MM.1S (cell line): ENCODE measurements around the gene DNAJC24.

ENCODE experiments used
- DNase-seq: peaks from one replicate; pipeline ENCODE4 v3.0.0-alpha.2; 2015
- H2AFZ ChIP-seq: fragments of 300-600 bp; sonication (generic); 2 replicates; pipeline ENCODE4 v1.6.0; 2016; ENCODE audit warnings: antibody characterized with exemption, low read length
- H3F3A ChIP-seq: fragments of 300-600 bp; sonication (generic); 2 replicates; pipeline ENCODE4 v1.6.1; 2016; ENCODE audit warnings: mild to moderate bottlenecking, antibody characterized with exemption, low read length, moderate library complexity, mixed read lengths; ENCODE audit not compliant: insufficient read depth
- H3K27ac ChIP-seq: fragments of 300-600 bp; sonication (generic); 2 replicates; pipeline ENCODE4 v1.5.1; 2016; ENCODE audit warnings: mild to moderate bottlenecking, low read length
- H3K27me3 ChIP-seq: fragments of 300-600 bp; sonication (generic); replicated peaks from 2 replicates; pipeline ENCODE4 v1.6.0; 2016; ENCODE audit warnings: low read length; ENCODE audit not compliant: insufficient read depth
- H3K36me3 ChIP-seq: fragments of 300-600 bp; sonication (generic); replicated peaks from 2 replicates; pipeline ENCODE4 v1.6.1; 2016; ENCODE audit warnings: mild to moderate bottlenecking, low read length, mixed read lengths; ENCODE audit not compliant: insufficient read depth
- H3K4me1 ChIP-seq: fragments of 300-600 bp; sonication (generic); 2 replicates; pipeline ENCODE4 v1.6.1; 2016; ENCODE audit warnings: low read length, mixed read lengths
- H3K4me2 ChIP-seq: fragments of 300-600 bp; sonication (generic); 2 replicates; pipeline ENCODE4 v1.6.0; 2016; ENCODE audit warnings: low read depth, low read length
- H3K4me3 ChIP-seq: fragments of 300-600 bp; sonication (generic); 2 replicates; pipeline ENCODE4 v1.5.1; 2016; ENCODE audit warnings: low read length, mixed read lengths
- H3K79me2 ChIP-seq: fragments of 300-600 bp; sonication (generic); 2 replicates; pipeline ENCODE4 v1.6.1; 2016; ENCODE audit warnings: mixed run types, low read length, mixed read lengths
- H3K9ac ChIP-seq: fragments of 300-600 bp; sonication (generic); 2 replicates; pipeline ENCODE4 v1.6.1; 2016; ENCODE audit warnings: low read length, mixed read lengths
- H3K9me2 ChIP-seq: fragments of 300-600 bp; sonication (generic); replicated peaks from 2 replicates; pipeline ENCODE4 v1.6.1; 2016; ENCODE audit warnings: mild to moderate bottlenecking, low read length, mixed read lengths; ENCODE audit not compliant: insufficient read depth
- H3K9me3 ChIP-seq: fragments of 300-600 bp; sonication (generic); replicated peaks from 2 replicates; pipeline ENCODE4 v1.6.1; 2016; ENCODE audit warnings: mild to moderate bottlenecking, low read length, mixed read lengths; ENCODE audit not compliant: insufficient read depth
- H4K20me1 ChIP-seq: fragments of 300-600 bp; sonication (generic); 2 replicates; pipeline ENCODE4 v1.6.1; 2016; ENCODE audit warnings: mild to moderate bottlenecking, low read length, moderate library complexity, mixed read lengths; ENCODE audit not compliant: insufficient read depth
- EZH2 ChIP-seq: fragments of 300-600 bp; sonication (generic); optimal IDR thresholded peaks from 2 replicates; pipeline ENCODE3; 2017; ENCODE audit warnings: low read depth, mild to moderate bottlenecking, antibody characterized with exemption, low read length, mixed read lengths
- EZH2phosphoT487 ChIP-seq: fragments of 300-600 bp; sonication (generic); IDR thresholded peaks from 2 replicates; pipeline ENCODE4 v1.6.1; 2018; ENCODE audit warnings: antibody characterized with exemption, low read length
- TF ChIP-seq, protein P1 (sequence below): fragments of 300-600 bp; sonication (generic); IDR thresholded peaks from 2 replicates; pipeline ENCODE4 v1.5.1; 2016; ENCODE audit warnings: antibody characterized with exemption, low read length, mixed read lengths

DNAJC24 gene

DNA sequence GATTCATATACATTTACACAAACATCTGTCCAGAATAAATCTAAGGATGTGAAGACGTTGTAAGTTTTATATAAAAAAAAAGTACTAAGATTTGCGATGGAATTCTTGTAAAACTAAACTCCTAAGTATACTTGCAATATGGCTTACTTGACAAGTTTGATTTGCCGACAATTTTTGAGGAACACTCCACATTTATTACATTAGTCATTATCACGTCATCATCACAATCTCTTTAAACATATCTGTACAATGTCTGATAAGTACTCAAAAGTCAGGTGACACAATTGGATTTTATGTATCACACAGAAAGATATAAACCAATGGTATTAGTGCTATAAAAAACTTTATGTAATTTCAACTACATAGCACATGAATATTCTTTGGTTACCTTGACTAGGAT, 109.4 kb downstream of the DNAJC24 start:
- H2AFZ ChIP-seq = no peak overlapping the region
- H3K9ac ChIP-seq = no peak overlapping the region
- no peak overlapping the region for H3K4me2 ChIP-seq
- no peaks in the 10 kb centered on the region for H3K36me3 ChIP-seq
- H3K9me3 ChIP-seq = no peaks in the 10 kb centered on the region
- no peak for DNase-seq
- H3K27ac ChIP-seq = no peak overlapping the region
- no peaks in the 10 kb centered on the region for H3K79me2 ChIP-seq
- H3K4me3 ChIP-seq = no peak overlapping the region
- TF ChIP-seq EZH2 (no peak), EZH2phosphoT487 (no peak)
- TF ChIP-seq, protein P1, sequence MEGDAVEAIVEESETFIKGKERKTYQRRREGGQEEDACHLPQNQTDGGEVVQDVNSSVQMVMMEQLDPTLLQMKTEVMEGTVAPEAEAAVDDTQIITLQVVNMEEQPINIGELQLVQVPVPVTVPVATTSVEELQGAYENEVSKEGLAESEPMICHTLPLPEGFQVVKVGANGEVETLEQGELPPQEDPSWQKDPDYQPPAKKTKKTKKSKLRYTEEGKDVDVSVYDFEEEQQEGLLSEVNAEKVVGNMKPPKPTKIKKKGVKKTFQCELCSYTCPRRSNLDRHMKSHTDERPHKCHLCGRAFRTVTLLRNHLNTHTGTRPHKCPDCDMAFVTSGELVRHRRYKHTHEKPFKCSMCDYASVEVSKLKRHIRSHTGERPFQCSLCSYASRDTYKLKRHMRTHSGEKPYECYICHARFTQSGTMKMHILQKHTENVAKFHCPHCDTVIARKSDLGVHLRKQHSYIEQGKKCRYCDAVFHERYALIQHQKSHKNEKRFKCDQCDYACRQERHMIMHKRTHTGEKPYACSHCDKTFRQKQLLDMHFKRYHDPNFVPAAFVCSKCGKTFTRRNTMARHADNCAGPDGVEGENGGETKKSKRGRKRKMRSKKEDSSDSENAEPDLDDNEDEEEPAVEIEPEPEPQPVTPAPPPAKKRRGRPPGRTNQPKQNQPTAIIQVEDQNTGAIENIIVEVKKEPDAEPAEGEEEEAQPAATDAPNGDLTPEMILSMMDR = no peak
- H3K9me2 ChIP-seq = no peaks in the 10 kb centered on the region
- H3F3A ChIP-seq = no peaks in the 10 kb centered on the region
- no peaks in the 10 kb centered on the region for H3K4me1 ChIP-seq
- H3K27me3 ChIP-seq = no peaks in the 10 kb centered on the region
- no peaks in the 10 kb centered on the region for H4K20me1 ChIP-seq

DNA sequence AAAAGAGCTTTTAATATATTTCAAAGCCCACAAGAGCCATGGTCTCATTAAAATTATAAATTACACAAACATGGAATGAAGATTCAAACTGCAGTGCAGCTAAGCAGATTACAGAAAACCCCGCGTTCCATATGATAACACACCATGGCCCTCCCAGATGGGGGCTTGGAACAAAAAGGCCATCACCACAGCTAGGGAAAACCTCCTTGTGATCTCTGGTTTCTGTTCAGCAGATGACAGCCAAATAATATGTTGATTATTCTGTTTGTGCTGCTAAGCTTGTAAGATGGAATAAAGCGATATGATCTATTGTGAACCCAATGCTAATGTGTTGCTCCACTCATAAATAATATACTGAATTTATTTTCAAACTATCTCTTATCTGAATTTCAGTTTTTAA, 111.3 kb downstream of the DNAJC24 start:
- Histone ChIP-seq H3K4me2 (no peak overlapping the region), H3K27me3 (no peaks in the 10 kb centered on the region), H3K36me3 (no peaks in the 10 kb centered on the region), H2AFZ (no peak overlapping the region), H3K9me2 (no peaks in the 10 kb centered on the region), H4K20me1 (no peaks in the 10 kb centered on the region), H3K4me3 (no peak overlapping the region), H3K4me1 (no peaks in the 10 kb centered on the region), H3K9ac (no peak overlapping the region), H3K27ac (no peak overlapping the region), H3K79me2 (no peaks in the 10 kb centered on the region), H3K9me3 (no peaks in the 10 kb centered on the region), H3F3A (no peaks in the 10 kb centered on the region)
- no peak for TF ChIP-seq EZH2phosphoT487
- TF ChIP-seq EZH2 = no peak
- TF ChIP-seq, protein P1 = no peak
- DNase-seq = no peak
